Fibroblast of skin of left quadriceps (primary cell): Measurements from ENCODE around the gene SCMH1.

Experiments used
- DNase-seq, 2 experiments: peaks; one replicate each; pipeline ENCODE4 v3.0.0-alpha.2; 2013; ENCODE audit warnings: low read depth in 2 of 2

The SCMH1 gene

DNA sequence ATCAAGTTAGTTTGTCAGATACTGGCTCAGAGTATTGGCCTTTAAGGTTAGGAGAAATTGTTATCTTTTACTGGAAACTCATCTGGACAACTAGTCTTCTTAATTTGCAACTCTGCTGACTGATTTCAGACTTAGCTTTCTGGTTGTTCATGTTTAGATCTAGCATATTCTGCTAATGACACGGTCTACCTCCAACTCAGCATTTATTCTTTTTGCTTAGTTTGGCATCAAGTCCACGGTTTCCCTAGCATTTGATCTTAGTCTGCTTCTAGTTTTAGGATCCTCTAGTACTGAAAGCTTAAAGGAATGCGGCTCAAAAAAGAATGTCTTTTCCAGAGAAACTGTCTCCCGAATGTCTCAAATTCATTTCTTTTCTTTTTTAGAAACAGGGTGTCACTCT lies 145.0 kb downstream of the SCMH1 start:
- no peak for DNase-seq

DNA sequence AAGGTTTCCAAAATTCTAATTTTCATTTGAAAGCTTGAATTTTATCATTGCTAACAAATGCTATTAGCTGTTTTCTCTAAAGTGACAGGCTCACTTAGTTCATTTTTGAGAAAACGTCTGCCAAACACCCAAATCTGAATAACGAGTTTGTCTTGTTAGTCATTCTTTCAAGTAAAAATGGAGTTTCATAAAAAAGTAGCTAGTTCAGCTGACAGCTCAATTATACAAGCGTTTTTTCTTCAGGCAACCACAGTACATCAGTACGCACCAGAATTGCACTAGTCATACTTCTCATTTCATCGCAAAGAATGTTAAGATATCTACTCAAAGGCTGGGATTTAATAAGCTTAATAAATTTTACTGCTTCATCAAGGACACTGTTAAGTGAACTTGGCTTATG lies 148.3 kb downstream of the SCMH1 start:
- DNase-seq = no peak

DNA sequence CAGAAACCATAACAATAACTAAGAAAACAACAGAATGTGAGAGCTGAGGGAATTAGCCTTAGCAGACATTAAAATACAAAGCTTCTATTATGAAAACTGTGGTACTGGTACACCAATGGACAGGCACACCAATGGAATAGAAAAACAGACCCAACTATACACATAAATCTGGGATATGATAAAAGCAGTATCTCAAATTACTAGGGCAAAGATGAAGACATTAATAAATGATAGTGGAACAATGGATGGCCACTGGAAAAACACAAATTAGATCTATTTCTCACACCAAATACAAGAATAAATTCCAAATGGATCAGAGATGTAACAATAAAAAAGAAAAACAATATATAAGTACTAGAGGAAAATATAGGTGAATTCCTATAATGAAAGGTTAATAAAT lies 155.2 kb downstream of the SCMH1 start:
- no peak for DNase-seq

DNA sequence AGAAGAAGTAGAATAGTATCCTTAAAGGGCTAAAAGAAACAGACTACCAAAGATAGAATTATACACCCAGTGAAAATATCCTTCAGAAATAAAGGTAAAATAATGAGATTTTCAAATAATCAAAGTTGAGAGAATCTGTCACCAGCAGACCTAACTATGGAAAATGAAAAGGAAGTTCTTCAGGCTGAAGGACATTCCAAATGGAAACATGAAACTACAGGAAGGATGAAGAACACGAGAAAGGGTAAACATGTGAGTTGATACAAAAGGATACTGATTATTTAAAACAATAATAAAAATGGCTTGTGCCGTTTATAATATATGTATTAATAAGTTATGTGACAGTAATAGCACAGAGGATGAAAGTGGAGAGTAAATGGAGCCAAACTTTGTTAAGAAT lies 163.5 kb downstream of the SCMH1 start:
- DNase-seq = no peak

DNA sequence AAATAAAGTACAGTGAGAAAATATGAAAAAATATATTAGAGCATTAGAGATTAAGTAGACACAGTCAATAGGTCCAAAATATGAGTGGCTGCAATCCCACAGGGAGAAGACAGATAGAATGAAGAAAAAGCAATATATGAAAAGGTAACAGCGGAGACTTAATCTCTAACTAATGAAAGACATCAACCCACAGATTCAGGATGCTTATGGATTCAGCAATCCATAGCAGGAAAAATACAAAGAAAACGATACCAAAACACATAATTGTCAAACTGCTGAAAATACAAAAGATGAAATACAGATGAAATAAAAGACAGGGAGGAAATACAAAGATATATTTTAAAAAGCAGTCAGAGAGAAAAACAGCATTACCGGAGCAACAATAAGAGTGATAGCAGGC lies 163.9 kb downstream of the SCMH1 start:
- DNase-seq = no peak

DNA sequence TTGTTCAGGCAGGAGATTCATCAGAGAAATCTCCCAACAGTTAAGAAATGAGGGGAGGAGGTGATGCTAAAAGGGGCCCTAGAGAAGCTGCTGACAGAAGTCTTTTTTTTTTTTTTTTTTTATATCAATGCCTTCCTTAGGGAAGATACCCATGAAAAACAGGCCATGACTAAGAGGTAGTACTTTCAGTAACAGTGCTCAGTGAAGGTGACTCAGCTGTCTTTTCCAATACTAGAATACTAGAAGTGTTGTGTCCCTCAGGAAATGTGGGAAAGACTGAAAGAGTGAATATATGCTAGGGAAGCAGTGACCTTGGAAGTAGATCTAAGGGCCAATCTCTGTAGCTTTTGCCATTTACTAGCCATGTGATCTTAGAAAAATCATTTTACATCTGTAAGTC lies 168.1 kb downstream of the SCMH1 start:
- peak; percentile 33 to 46 for DNase-seq

DNA sequence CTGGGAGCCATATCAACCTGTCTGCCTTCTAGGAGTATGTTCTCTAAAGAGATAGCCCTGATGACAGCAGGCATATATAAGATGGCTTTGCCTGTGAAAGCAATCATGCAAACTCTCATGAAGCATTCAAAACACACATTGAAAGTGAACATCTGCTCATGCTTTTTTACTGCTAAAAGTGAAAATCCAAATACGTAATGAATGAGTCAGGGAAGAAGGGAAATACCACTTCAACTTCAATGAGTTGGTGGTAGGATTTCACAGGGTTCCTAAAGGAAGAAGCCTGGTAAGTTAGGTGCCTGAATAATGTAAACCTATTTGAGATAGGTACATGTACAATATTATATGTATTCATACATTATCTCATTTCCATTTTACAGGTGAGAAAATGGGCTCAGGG lies 170.1 kb downstream of the SCMH1 start:
- DNase-seq = peak; percentile 12 to 20

DNA sequence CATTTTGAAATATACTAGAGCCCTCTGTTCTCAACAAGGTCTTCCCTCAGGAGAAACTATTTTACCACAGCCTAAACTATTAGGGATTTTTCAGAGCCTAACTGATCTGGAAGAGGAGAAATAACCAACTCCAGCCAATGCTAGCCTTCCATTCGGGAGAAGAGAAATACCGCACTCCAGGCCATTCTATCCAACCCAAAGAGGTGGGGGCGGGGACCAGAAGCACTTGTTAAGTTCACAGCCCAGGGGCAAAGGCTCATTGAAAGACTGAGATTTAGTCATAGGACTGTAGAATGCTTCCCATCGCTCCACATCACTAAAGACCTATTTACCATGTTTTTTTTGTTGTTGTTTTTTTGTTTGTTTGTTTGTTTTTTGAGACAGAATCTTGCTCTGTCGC lies 185.2 kb downstream of the SCMH1 start:
- no peak for DNase-seq

DNA sequence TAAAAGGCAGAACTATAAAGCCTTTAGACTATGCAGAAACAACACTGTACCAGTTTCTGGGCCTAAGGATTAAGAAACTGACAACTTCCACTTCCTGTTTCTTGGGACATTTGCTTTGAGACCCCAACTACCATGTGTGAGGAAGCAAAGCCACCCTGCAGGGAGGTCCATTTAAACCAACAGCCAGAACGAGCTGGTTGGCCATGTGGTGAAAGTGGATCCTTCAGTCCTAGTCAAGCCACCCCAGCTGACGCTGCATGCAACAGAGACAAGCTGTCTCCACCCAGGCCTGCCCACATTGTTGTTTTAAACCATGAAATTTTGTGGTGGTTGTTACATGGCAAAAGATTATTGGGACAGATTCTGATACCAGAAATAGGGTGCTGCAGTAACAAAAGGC lies 188.8 kb downstream of the SCMH1 start:
- DNase-seq = no peak

DNA sequence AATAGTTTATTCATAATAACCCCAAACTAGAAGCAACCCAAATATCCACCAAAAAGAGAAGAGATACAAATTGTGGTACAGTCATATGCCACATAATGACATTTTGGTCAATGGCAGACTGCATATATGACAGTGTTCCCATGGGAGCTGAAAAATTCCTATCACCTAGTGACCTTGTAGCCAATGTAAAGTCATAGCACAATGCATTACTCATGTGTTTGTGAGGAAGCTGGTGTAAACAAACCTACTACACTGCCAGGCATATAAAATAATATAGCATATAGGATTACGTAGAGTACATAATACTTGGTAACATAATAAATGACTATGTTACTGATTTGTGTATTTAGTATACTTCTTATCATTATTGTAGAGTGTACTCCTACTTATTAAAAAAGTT lies 191.1 kb downstream of the SCMH1 start:
- no peak for DNase-seq

DNA sequence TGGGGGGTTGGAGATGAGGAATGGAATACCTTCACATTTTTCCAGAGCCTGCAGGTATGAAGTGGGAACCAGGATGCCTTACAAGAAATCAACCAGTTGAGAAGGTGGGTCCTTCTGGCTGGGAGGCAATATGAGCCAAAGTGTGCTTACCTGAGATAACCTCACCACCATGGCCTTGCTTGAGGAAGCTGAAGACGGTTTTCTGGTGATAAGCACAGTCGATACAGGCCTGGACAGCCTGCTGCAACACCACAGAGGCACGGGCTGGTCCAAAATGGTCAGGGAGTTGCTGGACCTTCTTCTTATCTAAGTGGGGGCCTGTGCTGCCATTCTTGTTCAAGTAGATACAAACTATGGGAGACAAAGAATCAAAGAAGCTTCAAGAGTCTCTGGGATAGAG lies 193.6 kb downstream of the SCMH1 start:
- DNase-seq = no peak

DNA sequence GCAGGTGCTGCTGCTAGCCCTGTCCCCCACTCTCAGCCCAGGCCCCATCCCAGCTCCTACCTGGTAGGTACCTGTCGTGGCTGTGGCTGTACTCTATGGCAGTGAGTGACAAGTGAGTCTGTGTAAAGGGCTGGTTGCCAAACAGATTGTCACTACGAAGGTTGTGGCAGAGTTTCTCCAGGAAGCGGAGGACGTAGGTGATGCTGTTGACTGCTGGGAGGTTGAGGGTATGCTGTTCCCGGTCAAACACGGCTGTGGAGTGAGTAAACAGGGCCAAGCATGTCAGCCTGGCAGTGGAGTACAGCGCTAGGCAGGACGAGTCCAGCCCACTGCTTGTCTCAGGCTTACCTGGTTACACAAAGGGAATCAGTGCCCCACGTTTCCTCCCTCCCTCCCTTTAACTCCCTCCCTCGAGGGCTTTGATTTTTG lies 195.7 kb downstream of the SCMH1 start:
- no peak for DNase-seq

DNA sequence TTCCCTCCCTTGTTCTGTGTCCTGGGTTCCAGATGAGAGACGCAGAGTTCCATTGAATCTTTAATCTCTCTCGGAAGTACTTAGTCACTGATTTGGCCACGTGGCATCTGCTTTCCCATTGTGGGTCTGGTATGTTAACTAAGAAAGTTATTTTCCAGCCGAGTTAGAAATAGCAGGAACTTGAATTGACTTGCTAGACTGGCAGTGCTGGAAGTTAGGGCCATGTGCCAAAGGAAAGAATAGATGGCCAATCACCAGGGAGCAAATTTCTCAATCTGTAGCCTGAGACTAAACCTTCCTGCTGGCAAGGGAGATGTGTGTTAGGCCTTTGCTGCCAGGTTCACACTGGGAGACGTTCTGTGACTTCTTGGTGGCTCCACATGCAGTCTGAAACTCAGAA lies 196.4 kb downstream of the SCMH1 start:
- DNase-seq = no peak

DNA sequence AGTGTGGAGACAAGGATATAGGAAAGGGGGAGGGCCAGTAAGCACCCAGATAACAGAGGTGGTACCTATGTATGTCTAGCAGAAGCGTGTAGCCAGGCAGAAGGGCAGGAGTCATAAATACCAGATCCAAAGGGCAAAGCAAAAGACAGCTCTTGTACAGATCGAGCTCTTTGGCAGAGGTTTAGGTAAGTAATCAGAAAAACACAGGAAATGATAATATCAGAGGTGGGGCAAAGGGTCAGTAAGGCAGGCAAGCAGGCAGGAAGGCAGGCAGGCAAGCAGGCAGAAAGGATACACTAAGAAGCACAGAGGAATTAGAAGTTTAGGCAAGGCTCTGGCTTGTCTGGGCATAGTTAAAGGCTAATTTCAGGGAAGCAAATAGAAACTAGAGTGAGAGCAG lies 197.9 kb downstream of the SCMH1 start:
- no peak for DNase-seq

DNA sequence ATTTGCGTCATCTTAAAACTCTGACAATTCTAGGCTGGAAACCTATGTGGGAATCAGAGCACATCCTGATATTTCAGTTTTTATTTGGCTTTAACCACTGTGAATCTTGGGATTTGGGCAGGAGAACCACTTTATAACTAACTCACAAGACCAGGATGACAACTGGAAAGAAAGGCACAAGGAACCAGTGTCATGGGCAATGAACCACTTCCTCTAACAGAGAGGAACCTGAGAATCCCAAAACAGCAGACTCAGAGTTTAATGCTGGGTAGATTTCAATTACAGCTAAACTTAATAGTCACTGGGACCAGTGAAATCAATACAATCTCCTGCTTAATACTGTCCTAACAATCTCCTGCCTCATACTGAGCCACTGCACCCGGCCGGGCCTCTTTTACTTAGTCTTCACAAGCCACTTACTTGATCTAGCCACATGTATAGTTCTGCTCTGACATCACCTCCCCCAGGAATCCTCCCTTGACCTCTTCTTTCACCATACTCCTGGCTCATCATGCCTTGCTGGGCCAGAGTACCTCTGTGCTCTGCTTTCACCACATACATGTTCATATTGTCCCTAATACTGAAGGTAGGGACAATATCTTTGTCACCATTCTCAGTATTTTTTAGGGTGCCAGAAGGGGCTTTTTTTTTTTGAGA lies 200.4 kb downstream of the SCMH1 start:
- DNase-seq = no peak

DNA sequence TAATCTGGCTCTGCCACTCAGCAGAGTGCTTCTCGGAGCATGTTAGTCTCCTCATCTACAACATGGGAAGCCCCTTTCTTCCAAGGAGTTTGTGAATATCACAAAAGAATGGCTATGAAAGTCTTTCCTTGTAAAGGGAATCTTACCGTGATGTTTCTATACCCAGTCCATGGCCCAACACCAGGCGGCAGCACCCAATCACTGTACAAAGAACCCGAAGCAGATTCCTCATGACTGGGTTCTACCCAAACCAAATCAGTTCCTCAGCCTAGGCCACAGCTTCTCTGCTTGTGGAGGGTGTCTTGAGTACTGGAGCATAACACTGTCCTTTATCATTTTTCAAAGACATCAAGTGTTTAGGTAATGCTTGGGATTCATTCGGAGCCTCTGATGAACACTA lies 204.0 kb downstream of the SCMH1 start:
- no peak for DNase-seq

DNA sequence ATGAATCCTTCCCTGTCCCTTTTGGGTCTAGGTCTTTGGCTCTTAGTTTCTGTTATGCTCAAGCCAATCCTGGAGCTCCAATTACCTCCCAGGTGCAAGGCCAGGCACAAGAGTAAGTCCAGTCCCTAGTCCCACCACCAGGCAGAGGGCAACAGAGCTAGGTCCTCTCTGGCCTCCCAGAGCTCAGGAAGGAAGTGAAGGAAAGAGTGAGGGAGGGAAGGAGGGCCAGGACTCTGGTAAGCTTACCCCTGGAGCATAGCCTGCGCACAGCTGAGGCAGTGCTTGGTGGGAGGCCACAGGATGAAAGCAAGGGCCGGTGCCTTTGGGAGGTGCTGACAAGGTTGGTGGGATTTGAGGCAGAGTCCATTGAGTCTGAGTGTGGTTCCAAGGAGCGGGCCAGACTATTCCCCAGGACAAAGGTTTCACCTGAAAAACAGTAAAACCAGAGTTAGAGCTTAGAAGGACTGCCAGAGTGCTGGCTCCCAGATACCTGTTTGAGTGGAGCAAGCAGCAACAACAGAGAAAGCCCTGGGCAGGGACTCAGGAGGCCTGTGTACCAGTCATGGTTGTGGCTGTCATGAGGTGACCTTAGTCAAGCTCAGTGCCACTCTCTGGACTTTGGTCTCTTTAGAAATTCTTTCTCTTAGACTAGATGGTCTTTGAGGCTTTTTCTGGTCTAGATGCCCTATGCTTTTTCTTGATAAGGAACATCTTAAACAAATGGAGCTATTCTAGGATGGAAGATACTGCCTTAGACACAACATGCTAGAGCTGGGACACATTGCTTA lies 204.8 kb downstream of the SCMH1 start:
- no peak for DNase-seq

DNA sequence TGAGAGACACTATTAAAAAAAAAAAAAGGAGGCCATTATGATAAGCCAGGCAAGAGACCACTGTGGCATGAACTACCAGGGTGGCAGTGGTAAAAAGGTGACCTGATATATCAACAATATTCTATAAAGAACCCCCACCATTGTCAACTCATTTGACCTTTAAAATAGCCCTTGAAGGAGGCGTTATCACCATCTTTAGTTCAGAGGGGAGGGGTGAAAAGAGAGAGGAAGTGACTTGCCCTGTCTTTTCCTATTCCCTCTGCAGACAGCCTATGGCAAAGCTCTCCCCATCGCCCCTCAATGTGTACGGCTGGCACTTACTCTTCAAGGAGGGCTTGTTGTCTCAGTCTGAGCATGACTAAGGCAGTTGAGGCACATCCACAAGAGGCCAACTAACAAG lies 208.8 kb downstream of the SCMH1 start:
- DNase-seq = no peak

DNA sequence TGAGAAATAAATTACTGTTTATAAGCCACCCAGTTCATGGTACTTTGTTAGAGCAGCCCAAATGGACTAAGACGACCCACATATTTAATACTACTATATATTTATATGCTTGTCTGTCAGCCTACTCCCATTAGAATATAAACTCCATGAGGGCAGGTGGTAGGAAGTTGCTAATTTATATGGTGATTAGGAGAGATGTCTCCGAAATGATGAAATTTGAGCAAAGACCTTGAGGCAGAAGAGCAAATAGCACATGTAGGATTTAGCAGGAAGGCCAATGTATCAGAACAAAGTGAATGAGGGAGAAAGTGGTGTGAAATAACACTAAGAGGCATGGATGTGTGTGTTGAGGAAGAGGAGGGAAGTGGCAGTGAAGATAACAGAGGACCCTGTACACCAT lies 210.0 kb downstream of the SCMH1 start:
- DNase-seq = no peak

DNA sequence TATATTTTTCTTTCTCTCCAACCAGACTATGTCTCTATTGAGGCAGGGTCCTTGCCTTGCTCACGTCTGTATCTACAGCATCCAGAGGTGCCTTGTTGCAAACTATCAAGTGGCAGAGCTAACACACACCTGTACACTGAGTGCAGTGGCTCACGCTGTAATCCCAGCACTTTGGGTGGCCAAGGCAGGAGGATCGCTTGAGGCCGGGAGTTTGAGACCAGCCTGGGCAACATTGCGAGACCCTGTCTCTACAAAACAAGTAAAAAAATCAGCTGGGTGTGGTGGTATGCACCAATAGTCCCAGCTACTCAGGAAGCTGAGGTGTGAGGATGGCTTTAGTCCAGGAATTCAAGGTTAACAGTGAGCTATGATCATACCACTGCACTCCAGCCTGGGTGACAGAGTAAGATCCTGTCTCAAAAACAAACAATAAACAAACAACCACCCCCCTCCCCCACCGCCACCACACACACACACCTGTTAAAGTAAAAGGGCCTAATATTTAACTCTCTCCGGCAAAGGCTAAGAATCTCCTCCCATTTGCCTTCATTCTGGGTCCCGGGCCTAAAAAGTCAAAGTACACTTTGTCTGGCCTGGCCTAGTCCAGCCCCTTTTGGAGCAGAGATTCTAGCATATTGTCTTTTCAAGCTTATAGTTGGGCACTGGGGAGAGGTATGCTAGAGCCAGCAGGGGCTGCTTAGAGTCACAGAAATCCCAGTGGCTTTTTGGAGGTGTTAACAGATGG lies 211.1 kb downstream of the SCMH1 start:
- DNase-seq = no peak

DNA sequence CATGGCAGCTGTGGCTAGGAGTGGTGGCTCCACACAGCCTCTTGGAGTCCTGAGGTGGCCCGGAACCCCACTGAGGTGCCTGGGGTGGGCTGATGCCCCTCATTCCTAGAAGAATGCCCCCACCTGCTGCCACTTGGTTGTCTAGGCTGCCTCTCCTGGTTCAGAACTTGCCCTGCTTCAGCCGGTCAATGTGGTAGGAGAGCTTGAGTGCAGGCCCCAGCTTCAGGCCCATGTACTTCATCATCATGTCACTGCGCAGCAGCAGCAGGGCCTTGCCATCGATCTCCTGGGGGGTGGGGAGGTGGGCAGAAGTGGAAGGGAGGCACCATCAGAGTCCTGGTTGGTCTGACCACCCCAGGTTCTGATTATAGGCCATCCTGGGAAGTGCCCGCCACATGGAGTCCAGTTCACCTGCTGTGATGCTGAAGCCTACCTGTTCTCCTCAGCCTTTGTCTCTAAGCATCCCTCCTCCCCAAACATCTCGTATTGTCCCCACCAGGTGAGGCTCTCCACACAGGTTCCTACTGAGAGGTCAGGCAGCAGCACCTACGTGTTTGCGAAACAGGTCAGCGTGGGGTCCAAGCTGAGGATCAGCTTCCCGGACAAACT lies 214.0 kb downstream of the SCMH1 start:
- DNase-seq = no peak

DNA sequence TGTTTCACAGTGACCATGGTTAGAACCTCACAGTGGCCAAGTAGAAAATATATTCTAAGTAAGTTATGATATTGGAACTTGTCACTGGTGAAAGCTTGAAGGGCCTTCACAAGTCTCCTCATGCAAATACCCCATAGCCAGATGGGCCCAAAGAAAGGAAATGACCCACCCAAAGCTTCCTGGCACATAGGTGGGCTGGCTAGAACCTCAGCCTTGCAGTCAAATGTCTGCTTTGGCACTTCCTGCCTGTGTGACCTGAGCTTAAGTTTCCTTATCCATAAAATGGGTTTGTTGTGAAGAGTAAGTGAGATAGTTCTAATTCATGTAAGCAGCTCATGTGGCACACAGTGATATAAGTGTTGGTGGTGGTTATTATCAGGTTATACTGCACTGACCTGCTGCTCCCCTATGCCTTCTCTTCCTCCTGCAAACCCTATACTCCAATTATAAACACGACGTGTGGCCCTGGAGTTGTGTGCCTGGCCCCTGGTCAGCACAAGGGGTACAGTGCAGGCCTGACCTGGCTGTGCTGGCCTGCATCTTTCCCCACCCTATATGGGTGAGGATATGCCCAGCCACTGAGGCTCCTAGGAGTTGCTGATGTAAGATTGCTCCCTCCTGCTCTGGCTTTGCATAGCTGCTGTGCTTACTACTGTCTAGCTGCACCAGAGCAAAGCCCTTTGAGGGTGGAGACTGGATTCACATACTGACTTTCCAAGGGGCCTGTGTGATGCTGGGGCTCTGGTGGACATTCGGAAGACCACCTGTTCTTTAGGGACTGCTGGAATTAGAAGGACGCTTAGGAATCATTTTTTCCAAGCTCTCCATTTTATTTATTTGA lies 215.9 kb downstream of the SCMH1 start:
- DNase-seq = no peak
